Activated CD4-positive, alpha-beta memory T cell treated with anti-CD3 and anti-CD28 coated beads for 36 hours (primary cell): ENCODE measurements around the gene HDAC9. TPM values are rescaled to one million over a fixed set of nuclear protein-coding genes. Genes with fewer than 3 reads are reported as not detected.

ENCODE experiments used
- CTCF ChIA-PET: fragments of 350-600 bp; sonication (Branson Sonifier 250); formaldehyde crosslinking; loops from one replicate; lab custom pipeline; 2021; ENCODE audit warnings: antibody characterized with exemption, inconsistent platforms; lab: Charles Lee
- POLR2A ChIA-PET: fragments of 350-600 bp; sonication (Branson Sonifier 250); formaldehyde crosslinking; loops from one replicate; lab custom pipeline; 2021; ENCODE audit warnings: antibody characterized with exemption; lab: Charles Lee
- DNase-seq: peaks from one replicate; pipeline ENCODE4 v3.0.0-alpha.2; 2020
- H3K27ac Mint-ChIP-seq: one replicate; pipeline ENCODE4 v1.8.0; 2021; ENCODE audit warnings: mixed read lengths
- H3K27me3 Mint-ChIP-seq: one replicate; pipeline ENCODE4 v1.8.0; 2021; ENCODE audit warnings: mixed read lengths
- H3K36me3 Mint-ChIP-seq: one replicate; pipeline ENCODE4 v1.8.0; 2021; ENCODE audit warnings: mixed read lengths
- H3K4me1 Mint-ChIP-seq: one replicate; pipeline ENCODE4 v1.8.0; 2021; ENCODE audit warnings: low read depth, mixed read lengths
- H3K4me3 Mint-ChIP-seq: one replicate; pipeline ENCODE4 v1.8.0; 2021; ENCODE audit warnings: mild to moderate bottlenecking, mixed read lengths
- H3K9me3 Mint-ChIP-seq: one replicate; pipeline ENCODE4 v1.8.0; 2021; ENCODE audit warnings: mixed read lengths
- intact Hi-C: fragments of 100-400 bp; cut with micrococcal nuclease; formaldehyde crosslinking; loops from one replicate; pipeline ENCODE4 v1.15.1; 2023
- total RNA-seq, 2 experiments: library from RNA; stranded (reverse); gene quantifications; one replicate each; pipeline ENCODE4 v1.2.3, GENCODE V29; 2021

Gene HDAC9
- total RNA-seq, 2 experiments from 2014 or later, result 1.0 to 1.1 TPM

DNA sequence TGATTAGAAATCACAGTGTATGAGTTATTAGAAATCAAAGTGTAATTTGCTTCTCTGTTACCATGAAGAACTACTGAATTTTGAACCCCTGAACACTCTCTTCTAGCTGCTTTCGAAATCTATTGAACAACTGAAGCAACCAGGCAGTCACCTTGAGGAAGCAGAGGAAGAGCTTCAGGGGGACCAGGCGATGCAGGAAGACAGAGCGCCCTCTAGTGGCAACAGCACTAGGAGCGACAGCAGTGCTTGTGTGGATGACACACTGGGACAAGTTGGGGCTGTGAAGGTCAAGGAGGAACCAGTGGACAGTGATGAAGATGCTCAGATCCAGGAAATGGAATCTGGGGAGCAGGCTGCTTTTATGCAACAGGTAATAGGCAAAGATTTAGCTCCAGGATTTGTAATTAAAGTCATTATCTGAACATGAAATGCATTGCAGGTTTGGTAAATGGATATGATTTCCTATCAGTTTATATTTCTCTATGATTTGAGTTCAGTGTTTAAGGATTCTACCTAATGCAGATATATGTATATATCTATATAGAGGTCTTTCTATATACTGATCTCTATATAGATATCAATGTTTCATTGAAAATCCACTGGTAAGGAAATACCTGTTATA is 170.7 kb downstream of the HDAC9 start:
- Mint-ChIP-seq H3K27ac (no peak overlapping the region), H3K4me3 (no peak overlapping the region), H3K4me1 (no peaks in the 10 kb centered on the region), H3K27me3 (no peaks in the 10 kb centered on the region), H3K36me3 (no peaks in the 10 kb centered on the region), H3K9me3 (no peaks in the 10 kb centered on the region)
- intact Hi-C loops, result loop anchor here (1.0 to 10.0 kb wide), 4 partner anchors 75 to 1161 kb away; no protein-coding TSS in a partner anchor
- DNase-seq, result peak; percentile 69
- CTCF ChIA-PET, result interaction anchor here (0.6 to 2.7 kb wide), 11 partner anchors 12 to 976 kb away, joined by 3 to 22 read pairs (median 3); no protein-coding TSS in a partner anchor
- POLR2A ChIA-PET, result no interaction called here

DNA sequence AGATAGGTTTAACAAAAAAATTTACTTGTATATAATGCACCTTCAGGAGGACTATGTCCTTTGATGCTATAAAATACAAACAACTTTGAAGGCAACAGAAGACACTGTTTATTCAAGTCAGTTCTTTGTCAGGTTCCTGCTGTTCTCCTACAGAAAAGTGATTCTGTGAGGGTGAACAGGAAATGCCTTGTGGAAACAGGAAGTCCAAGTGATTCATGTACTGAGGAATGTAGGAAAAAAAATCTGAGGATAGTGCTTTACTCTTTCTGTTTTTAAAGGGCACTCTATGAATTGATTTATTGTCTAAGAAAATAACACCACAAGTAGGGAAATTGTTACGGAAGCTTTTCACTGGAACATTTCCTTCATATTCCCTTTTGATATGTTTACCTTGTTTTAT is 171.9 kb downstream of the HDAC9 start:
- intact Hi-C loops, result loop anchor here (2.0 to 10.0 kb wide), 3 partner anchors 77 to 1163 kb away; no protein-coding TSS in a partner anchor
- Mint-ChIP-seq H3K4me3 (no peak overlapping the region), H3K9me3 (no peaks in the 10 kb centered on the region), H3K27me3 (no peaks in the 10 kb centered on the region), H3K27ac (no peak overlapping the region), H3K4me1 (no peaks in the 10 kb centered on the region), H3K36me3 (no peaks in the 10 kb centered on the region)
- DNase-seq, result no peak
- POLR2A ChIA-PET, result no interaction called here
- CTCF ChIA-PET, result no interaction called here

DNA sequence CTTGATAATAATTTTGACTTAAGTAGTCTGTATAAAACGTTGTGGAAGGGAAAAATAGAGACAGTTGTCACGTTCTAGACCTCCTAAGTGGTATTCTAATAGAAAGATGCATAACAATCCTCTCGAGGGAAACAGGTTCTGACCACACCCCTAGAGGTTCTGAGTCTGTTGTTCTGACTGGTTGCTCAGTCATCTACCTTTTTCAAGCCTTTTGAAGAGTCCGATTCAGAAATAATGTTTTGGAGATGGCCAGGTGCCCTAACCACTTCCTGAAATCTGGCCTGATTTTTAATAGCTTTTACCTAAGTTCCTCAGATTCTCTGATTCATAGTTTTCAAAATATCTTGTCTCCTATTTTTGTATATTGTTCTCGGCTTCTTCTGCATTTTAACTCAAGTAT is 175.6 kb downstream of the HDAC9 start:
- Mint-ChIP-seq H3K4me3 (no peak overlapping the region), H3K27me3 (no peaks in the 10 kb centered on the region), H3K36me3 (no peaks in the 10 kb centered on the region), H3K4me1 (no peaks in the 10 kb centered on the region), H3K27ac (no peak overlapping the region), H3K9me3 (no peaks in the 10 kb centered on the region)
- no peak for DNase-seq
- ChIA-PET POLR2A (no interaction called here), CTCF (no interaction called here)
- intact Hi-C loops, result no loop called here

DNA sequence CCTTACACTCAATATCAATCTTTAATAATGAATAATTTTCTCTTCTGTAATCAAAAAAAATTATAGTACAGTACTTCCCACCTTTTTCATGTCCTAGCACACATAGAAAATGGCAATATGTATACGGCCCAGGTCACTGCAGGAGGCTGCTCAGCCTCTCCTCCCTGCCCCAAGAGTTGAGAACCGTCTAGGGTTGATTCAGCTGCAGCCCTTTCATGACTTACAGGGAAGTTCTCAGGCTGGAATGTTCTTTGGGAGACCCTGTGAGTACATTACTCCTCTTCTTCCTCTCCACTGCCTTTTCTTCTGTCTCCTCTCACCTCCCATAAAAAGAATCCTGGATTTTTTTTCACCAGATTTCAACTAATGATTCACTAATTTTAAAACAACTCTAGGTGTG is 180.0 kb downstream of the HDAC9 start:
- DNase-seq, result no peak
- no peak overlapping the region for H3K4me3 Mint-ChIP-seq
- no peaks in the 10 kb centered on the region for H3K27me3 Mint-ChIP-seq
- POLR2A ChIA-PET, result no interaction called here
- H3K27ac Mint-ChIP-seq, result no peak overlapping the region
- no peaks in the 10 kb centered on the region for H3K9me3 Mint-ChIP-seq
- H3K36me3 Mint-ChIP-seq, result no peaks in the 10 kb centered on the region
- no peaks in the 10 kb centered on the region for H3K4me1 Mint-ChIP-seq
- intact Hi-C loops, result no loop called here
- CTCF ChIA-PET, result no interaction called here

DNA sequence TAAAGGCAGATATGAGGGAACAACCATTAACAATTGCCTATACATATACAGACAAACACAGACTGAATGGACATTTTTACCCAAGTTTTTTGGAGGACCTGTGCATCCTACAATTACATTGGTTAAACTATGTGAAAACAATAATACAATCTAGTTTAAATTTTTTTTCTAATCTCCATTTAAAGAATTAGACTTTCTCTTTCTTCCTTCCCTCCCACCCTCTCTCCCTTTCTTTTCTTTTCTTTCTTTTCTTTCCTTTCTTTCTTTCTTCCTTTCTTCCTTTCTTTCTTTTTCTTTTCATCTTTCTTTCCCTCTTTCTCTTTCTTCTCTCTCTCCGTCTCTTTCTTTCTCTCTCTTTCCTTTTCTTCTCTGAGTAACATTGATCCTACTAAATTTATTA is 183.7 kb downstream of the HDAC9 start:
- H3K27ac Mint-ChIP-seq, result no peak overlapping the region
- no peaks in the 10 kb centered on the region for H3K4me1 Mint-ChIP-seq
- no peak for DNase-seq
- intact Hi-C loops, result no loop called here
- no peaks in the 10 kb centered on the region for H3K36me3 Mint-ChIP-seq
- H3K27me3 Mint-ChIP-seq, result no peaks in the 10 kb centered on the region
- no peaks in the 10 kb centered on the region for H3K9me3 Mint-ChIP-seq
- POLR2A ChIA-PET, result no interaction called here
- no peak overlapping the region for H3K4me3 Mint-ChIP-seq
- CTCF ChIA-PET, result no interaction called here

DNA sequence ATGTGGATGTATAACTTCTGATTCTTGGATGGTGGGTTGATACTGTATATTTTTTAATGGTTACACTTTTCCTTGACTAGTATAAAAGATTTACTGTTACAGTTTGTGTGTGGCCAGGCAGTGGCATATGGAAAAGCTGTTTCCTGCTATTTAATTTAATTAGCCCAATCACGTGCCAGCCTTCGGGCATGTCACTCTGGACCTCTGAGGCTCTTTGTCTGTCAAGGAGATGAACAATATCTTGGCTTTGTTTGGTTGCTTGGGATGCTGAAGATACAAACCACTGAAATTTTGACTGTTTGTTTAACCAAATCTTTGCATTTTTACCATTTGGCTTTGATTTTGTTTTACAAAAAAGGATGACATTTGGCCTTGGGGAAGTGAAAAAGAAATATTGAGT is 185.0 kb downstream of the HDAC9 start:
- CTCF ChIA-PET, result no interaction called here
- POLR2A ChIA-PET, result no interaction called here
- intact Hi-C loops, result no loop called here
- Mint-ChIP-seq H3K4me1 (no peaks in the 10 kb centered on the region), H3K4me3 (no peak overlapping the region), H3K27me3 (no peaks in the 10 kb centered on the region), H3K9me3 (no peaks in the 10 kb centered on the region), H3K27ac (no peak overlapping the region), H3K36me3 (no peaks in the 10 kb centered on the region)
- DNase-seq, result no peak

DNA sequence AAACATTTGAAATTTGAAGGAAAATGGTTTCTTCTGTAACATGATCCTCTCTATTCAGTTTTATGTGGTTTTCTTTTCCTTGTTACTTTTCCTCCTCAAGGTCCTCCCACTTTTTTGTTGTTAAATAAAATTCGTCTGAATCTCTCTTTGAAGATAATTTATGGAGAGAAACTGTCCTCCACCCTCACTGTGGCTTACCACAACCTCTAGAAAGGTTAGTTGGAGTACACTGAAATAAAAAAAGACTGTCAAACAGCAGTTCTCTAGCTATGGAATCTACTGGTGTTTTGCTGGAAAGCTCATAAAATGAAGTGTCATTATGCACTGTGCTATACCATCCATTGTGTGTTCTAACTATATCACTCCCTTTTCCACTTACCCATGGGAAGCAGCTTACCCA is 189.4 kb downstream of the HDAC9 start:
- Mint-ChIP-seq H3K4me3 (no peak overlapping the region), H3K27me3 (no peaks in the 10 kb centered on the region), H3K27ac (no peak overlapping the region), H3K36me3 (no peaks in the 10 kb centered on the region), H3K4me1 (no peaks in the 10 kb centered on the region), H3K9me3 (no peaks in the 10 kb centered on the region)
- ChIA-PET CTCF (no interaction called here), POLR2A (no interaction called here)
- intact Hi-C loops, result no loop called here
- no peak for DNase-seq

DNA sequence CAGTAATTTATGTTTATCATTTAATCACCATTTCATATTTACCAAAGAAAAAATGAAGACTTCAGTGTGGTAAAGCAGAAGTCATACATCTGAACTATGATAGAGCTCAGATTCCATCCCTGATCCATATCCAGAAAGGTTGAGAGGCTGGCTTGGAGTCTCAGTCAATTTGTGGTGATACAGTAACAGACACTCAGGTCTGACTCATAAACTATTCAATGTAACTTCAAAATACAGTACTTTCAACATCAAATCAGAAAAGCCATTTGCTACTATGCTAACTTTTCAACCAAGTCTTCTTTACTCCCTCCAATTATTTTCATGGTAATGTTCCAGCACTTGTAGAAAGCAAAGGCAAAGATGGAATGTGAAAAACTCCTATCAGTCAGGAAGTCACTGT is 190.4 kb downstream of the HDAC9 start:
- Mint-ChIP-seq H3K27me3 (no peaks in the 10 kb centered on the region), H3K4me3 (no peak overlapping the region), H3K4me1 (no peaks in the 10 kb centered on the region), H3K9me3 (no peaks in the 10 kb centered on the region), H3K36me3 (no peaks in the 10 kb centered on the region), H3K27ac (no peak overlapping the region)
- no peak for DNase-seq
- ChIA-PET CTCF (no interaction called here), POLR2A (no interaction called here)
- intact Hi-C loops, result no loop called here

DNA sequence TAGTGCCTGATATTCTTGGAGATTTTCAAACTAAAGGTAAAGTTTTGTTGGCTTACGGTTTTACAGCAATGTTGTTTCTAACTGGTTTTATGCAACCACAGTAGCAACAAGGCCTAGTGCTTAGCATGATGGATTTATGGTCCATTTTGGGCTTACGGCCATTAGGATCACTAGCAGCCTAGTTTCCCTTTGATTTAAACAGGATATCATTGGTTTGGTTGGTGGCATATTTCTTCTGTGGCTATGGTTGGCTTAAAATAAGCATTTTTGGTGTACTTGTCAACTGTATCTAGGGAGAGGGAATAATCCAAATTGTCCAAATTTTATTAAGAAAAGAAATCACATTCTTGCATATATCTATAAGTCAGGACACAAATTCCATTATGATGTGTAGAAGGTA is 194.0 kb downstream of the HDAC9 start:
- intact Hi-C loops, result no loop called here
- no peak overlapping the region for H3K27ac Mint-ChIP-seq
- ChIA-PET POLR2A (no interaction called here), CTCF (no interaction called here)
- no peaks in the 10 kb centered on the region for H3K4me1 Mint-ChIP-seq
- no peaks in the 10 kb centered on the region for H3K9me3 Mint-ChIP-seq
- no peak for DNase-seq
- no peaks in the 10 kb centered on the region for H3K36me3 Mint-ChIP-seq
- no peaks in the 10 kb centered on the region for H3K27me3 Mint-ChIP-seq
- no peak overlapping the region for H3K4me3 Mint-ChIP-seq

DNA sequence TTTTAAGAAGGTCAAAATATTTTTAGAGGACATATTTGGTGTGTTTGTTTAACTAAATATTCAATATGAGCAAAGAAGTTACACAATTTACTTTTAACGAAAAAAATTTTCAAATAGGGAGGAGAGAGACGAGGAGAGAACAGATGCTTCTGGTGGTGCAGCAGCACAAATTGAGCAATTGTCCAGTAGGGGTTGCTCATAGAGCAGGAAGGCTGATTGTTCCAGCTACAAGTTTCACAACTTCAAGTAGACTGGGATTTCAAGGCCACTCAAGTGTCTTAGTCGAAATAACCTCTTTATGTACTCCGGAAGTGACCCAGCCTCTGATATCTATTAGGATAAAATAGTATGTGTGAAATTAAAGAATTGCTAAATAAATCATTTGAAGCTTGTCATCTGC is 197.9 kb downstream of the HDAC9 start:
- CTCF ChIA-PET, result no interaction called here
- intact Hi-C loops, result no loop called here
- Mint-ChIP-seq H3K4me3 (no peak overlapping the region), H3K27ac (no peak overlapping the region), H3K36me3 (no peaks in the 10 kb centered on the region), H3K9me3 (no peaks in the 10 kb centered on the region), H3K4me1 (no peaks in the 10 kb centered on the region), H3K27me3 (no peaks in the 10 kb centered on the region)
- POLR2A ChIA-PET, result no interaction called here
- DNase-seq, result no peak

DNA sequence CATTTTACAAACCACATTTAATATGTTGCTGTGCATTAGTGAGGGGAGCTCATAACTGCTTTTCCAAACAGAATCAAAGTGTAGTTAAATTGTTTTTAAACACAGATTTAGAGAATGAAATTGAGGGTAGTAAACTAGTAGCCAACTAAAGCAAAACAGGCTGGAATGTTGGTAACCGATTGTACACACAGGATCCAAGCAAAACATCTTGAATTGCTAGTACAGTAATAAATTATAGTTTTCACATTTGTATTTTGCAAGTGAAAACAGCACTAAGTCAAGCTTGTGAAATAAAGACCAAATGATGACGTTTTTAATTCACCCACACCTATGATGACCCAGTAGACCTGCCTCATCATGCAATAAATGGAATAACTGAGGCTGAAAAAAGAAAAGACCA is 198.3 kb downstream of the HDAC9 start:
- Mint-ChIP-seq H3K36me3 (no peaks in the 10 kb centered on the region), H3K9me3 (no peaks in the 10 kb centered on the region), H3K27ac (no peak overlapping the region), H3K4me3 (no peak overlapping the region), H3K27me3 (no peaks in the 10 kb centered on the region), H3K4me1 (no peaks in the 10 kb centered on the region)
- CTCF ChIA-PET, result no interaction called here
- POLR2A ChIA-PET, result no interaction called here
- intact Hi-C loops, result no loop called here
- no peak for DNase-seq

DNA sequence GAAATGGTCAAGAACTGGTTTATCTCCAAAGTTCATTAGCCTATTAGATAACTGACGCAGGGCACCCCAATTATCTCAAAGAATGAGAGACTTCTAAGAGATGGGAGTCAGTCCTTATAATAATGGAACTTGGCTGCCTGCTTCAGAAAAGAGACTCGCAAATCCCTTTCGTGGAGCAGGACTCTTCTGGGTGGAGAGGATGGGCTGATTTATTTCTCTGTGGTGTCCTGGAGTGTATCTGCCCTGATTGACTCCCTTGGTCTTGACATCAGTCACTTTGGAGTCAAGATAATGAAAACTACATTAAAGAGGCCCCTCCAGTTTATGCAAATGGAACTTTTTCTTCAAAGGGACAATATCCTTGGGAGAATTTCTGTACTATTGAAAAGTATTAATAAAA is 198.9 kb downstream of the HDAC9 start:
- H3K4me1 Mint-ChIP-seq, result no peaks in the 10 kb centered on the region
- H3K27ac Mint-ChIP-seq, result no peak overlapping the region
- CTCF ChIA-PET, result no interaction called here
- H3K9me3 Mint-ChIP-seq, result no peaks in the 10 kb centered on the region
- POLR2A ChIA-PET, result no interaction called here
- intact Hi-C loops, result no loop called here
- H3K36me3 Mint-ChIP-seq, result no peaks in the 10 kb centered on the region
- H3K27me3 Mint-ChIP-seq, result no peaks in the 10 kb centered on the region
- no peak for DNase-seq
- no peak overlapping the region for H3K4me3 Mint-ChIP-seq

DNA sequence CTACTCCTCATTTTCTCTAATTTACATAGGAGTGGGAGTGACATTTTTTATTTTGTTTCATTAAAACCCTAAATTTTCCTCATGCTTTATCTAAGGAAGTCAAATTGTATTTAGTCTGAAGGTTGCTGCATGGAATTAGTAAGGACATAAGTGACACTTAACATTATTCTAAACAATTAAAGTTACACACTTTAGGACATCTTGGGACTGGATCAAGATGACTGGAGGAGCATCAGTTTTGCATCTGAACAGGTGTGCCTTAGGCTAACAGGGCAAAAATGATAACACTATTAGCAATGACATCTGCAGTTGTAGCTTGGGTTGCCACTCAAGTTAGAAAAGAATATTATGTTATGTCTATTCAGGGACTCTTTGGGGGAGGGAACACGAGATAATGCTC is 199.4 kb downstream of the HDAC9 start:
- ChIA-PET POLR2A (no interaction called here), CTCF (no interaction called here)
- Mint-ChIP-seq H3K9me3 (no peaks in the 10 kb centered on the region), H3K36me3 (no peaks in the 10 kb centered on the region), H3K4me1 (no peaks in the 10 kb centered on the region), H3K4me3 (no peak overlapping the region), H3K27ac (no peak overlapping the region), H3K27me3 (no peaks in the 10 kb centered on the region)
- intact Hi-C loops, result no loop called here
- no peak for DNase-seq
